ENCODE results near the gene SLC25A47. TPM values are rescaled to one million over a fixed set of nuclear protein-coding genes. Genes with fewer than 3 reads are reported as not detected.

The SLC25A47 gene
- total RNA-seq, 2 donors from 2014 or later = not detected

- 77 to 80% methylated on average over 12 of the region's 12 CpGs for WGBS, 2 donors
- no peak overlapping the region for H3K4me3 ChIP-seq
- H3K9me3 ChIP-seq = no peaks in the 10 kb centered on the region
- DNase-seq (no peak), ATAC-seq (no peak)
- TF ChIP-seq POLR2A (IDR thresholded peaks at IDR 0.05) (no peak), CTCF (IDR thresholded peaks at IDR 0.05) (no peak)
- H3K27me3 ChIP-seq = no peaks in the 10 kb centered on the region
- H3K27ac ChIP-seq = no peak overlapping the region
- no peaks in the 10 kb centered on the region for H3K36me3 ChIP-seq (replicated peaks in 1 of 2; ENCODE audit: insufficient read depth in 1 of 2, low read depth in 2 of 2)
- peaks cover 12% of the 10 kb centered on the region for H3K4me1 ChIP-seq
- intact Hi-C loops (cut with DNase I) = no loop called here
These were observed 2.8 kb upstream of the SLC25A47 start for GRCh38 chr14:100320157-100320856.

DNA sequence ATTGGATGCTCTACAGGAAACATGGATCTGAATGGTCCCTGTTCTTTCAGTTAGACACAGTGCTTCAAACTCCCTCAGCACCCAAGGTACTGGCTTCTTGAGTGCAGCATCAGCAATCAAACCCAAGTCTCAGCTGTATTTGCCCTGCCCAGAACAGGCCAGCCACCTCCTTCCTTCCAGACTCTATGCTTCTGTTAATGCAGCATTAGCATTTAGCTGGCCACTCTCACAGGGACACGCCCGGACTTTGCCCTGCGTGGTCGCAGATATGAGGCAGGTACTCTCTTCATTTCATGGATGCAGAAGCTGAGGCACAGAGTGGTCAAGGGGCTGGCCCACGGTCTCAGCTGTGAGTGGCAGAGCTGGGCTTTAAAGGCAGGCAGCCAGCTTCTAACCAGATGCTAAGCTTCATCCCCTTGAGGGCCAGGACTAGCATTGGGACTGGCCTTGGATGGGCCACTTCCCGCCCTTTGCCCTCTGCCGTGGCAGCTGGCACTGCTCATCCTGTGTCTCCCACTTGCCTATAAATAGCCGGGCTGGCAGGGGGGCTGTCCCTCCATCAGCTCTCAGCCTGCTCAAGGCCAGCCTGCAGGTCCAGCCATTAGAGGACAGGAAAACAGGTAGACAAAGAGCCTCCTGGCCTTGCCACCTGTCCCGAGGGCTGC is 1.5 kb upstream of the SLC25A47 start:
- Histone ChIP-seq H3K9me3 (no peaks in the 10 kb centered on the region), H3K36me3 (replicated peaks in 1 of 2; ENCODE audit: insufficient read depth in 1 of 2, low read depth in 2 of 2) (no peaks in the 10 kb centered on the region), H3K27me3 (no peaks in the 10 kb centered on the region), H3K4me3 (no peak overlapping the region), H3K27ac (no peak overlapping the region), H3K4me1 (peaks cover 12% of the 10 kb centered on the region)
- no peak for TF ChIP-seq CTCF (IDR thresholded peaks at IDR 0.05)
- no peak for TF ChIP-seq POLR2A (IDR thresholded peaks at IDR 0.05)
- 70% methylated on average over 9 of the region's 9 CpGs; no CpG with 5 or more reads in 1 of the 2 donors for WGBS, 2 donors
- ATAC-seq (no peak), DNase-seq (no peak)
- intact Hi-C loops (cut with DNase I) = no loop called here

GRCh38 chr14:100322138-100322957 is 791 bp upstream of the SLC25A47 start:
- no peaks in the 10 kb centered on the region for H3K36me3 ChIP-seq (replicated peaks in 1 of 2; ENCODE audit: insufficient read depth in 1 of 2, low read depth in 2 of 2)
- DNase-seq = peak in 1 of 4 donors; percentile 28
- no peaks in the 10 kb centered on the region for H3K27me3 ChIP-seq
- no peak overlapping the region for H3K4me3 ChIP-seq
- intact Hi-C loops (cut with DNase I) = no loop called here
- no peak for ATAC-seq
- no peak overlapping the region for H3K27ac ChIP-seq
- no peaks in the 10 kb centered on the region for H3K9me3 ChIP-seq
- H3K4me1 ChIP-seq = peaks cover 12% of the 10 kb centered on the region
- TF ChIP-seq CTCF (IDR thresholded peaks at IDR 0.05) (no peak), POLR2A (IDR thresholded peaks at IDR 0.05) (no peak)
- WGBS, 2 donors = 85 to 86% methylated on average over 5 to 15 of the region's 15 CpGs

DNA sequence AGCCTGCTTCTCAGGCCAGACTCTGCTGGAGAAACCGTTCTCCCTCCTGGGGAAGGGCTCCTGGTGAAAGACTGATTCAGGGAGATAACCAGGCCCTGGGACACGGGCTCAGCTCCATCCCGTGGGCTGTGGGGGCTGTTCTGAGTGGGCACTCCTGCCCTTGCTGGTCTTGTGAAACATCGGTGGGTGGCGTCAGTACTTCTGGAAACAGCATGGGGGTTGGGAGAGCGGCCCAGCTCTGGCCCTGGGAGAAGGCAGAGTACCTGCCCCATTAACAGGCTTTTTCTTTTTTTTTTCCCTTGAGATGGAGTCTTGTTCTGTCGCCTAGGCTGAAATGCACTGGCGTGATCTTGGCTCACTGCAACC is 786 bp downstream of the SLC25A47 start:
- Histone ChIP-seq H3K27me3 (no peaks in the 10 kb centered on the region), H3K36me3 (replicated peaks in 1 of 2; ENCODE audit: insufficient read depth in 1 of 2, low read depth in 2 of 2) (no peaks in the 10 kb centered on the region), H3K4me3 (no peak overlapping the region), H3K27ac (no peak overlapping the region), H3K9me3 (no peaks in the 10 kb centered on the region), H3K4me1 (peaks cover 9% of the 10 kb centered on the region)
- 80 to 84% methylated on average over 2 to 8 of the region's 8 CpGs for WGBS, 2 donors
- ATAC-seq = no peak
- intact Hi-C loops (cut with DNase I) = no loop called here
- TF ChIP-seq POLR2A (IDR thresholded peaks at IDR 0.05) (no peak), CTCF (IDR thresholded peaks at IDR 0.05) (no peak)
- DNase-seq = no peak

Data from body of pancreas (tissue), 4 donors.